IPS-20b (cell line): ENCODE results near the gene PDZD2.
"Not testable (repeated sequence)": the region's sequence is repeated elsewhere in the genome, so short reads cannot be mapped to it uniquely, and the experiment has no call there.

Experiments used
- H3K27ac ChIP-seq: one replicate; pipeline ENCODE4 v1.5.1; 2013; ENCODE audit warnings: low read length
- H3K27me3 ChIP-seq: 2 replicates; pipeline ENCODE4 v1.6.1; 2013; ENCODE audit warnings: mild to moderate bottlenecking, low read length, inconsistent platforms; ENCODE audit not compliant: insufficient read depth
- H3K36me3 ChIP-seq: 2 replicates; pipeline ENCODE4 v1.6.1; 2013; ENCODE audit warnings: low read depth, mild to moderate bottlenecking, inconsistent platforms, low read length, moderate library complexity; ENCODE audit not compliant: insufficient read depth
- H3K4me1 ChIP-seq: 2 replicates; pipeline ENCODE4 v1.6.1; 2013; ENCODE audit warnings: mild to moderate bottlenecking, control low read depth, inconsistent platforms, low read length, moderate library complexity; ENCODE audit not compliant: insufficient read depth
- H3K4me3 ChIP-seq: 2 replicates; pipeline ENCODE4 v1.5.1; 2013; ENCODE audit warnings: mild to moderate bottlenecking, low read length, inconsistent platforms
- H3K9ac ChIP-seq: 2 replicates; pipeline ENCODE4 v1.6.1; 2013; ENCODE audit warnings: low read depth, mild to moderate bottlenecking, inconsistent platforms, low read length, moderate library complexity
- H3K9me3 ChIP-seq: 2 replicates; pipeline ENCODE4 v1.6.1; 2013; ENCODE audit warnings: mild to moderate bottlenecking, low read depth, low read length, inconsistent platforms; ENCODE audit not compliant: insufficient read depth

Gene PDZD2

GRCh38 chr5:32066448-32066847, 427.5 kb downstream of the PDZD2 start:
- no peaks in the 10 kb centered on the region for H3K27me3 ChIP-seq
- no peak overlapping the region for H3K4me3 ChIP-seq
- H3K36me3 ChIP-seq, result no peaks in the 10 kb centered on the region

GRCh38 chr5:32067774-32068470, 429.0 kb downstream of the PDZD2 start:
- Histone ChIP-seq H3K36me3 (no peaks in the 10 kb centered on the region), H3K27me3 (no peaks in the 10 kb centered on the region), H3K9me3 (no peaks in the 10 kb centered on the region), H3K27ac (no peak overlapping the region), H3K4me1 (no peaks in the 10 kb centered on the region), H3K4me3 (no peak overlapping the region), H3K9ac (no peak overlapping the region)

More at GRCh38 chr5:32066448-32066847, 427.5 kb downstream of the PDZD2 start:
- no peak overlapping the region for H3K9ac ChIP-seq
- no peaks in the 10 kb centered on the region for H3K9me3 ChIP-seq
- no peaks in the 10 kb centered on the region for H3K4me1 ChIP-seq
- no peak overlapping the region for H3K27ac ChIP-seq

DNA sequence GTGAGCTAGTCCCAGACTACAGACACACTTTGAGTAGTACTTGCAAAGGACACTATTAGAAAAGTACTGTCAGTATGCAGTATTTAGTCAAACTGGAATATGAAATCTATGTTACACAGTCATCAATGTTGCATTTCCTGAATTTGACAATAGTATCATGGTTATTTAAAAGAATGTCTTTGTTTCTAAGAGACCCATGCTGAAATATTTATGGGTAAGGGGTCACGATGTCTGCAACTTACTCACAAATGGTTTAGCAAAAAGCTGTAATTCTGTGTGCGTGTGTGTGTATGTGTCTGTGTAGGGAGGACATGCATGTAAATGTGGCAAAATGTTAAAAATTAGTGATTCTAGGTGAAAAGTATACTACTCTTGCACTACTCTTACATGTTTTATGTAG, 429.6 kb downstream of the PDZD2 start:
- H3K9ac ChIP-seq, result no peak overlapping the region
- no peaks in the 10 kb centered on the region for H3K9me3 ChIP-seq
- no peaks in the 10 kb centered on the region for H3K36me3 ChIP-seq
- no peak overlapping the region for H3K27ac ChIP-seq
- H3K27me3 ChIP-seq, result no peaks in the 10 kb centered on the region
- H3K4me1 ChIP-seq, result no peaks in the 10 kb centered on the region
- no peak overlapping the region for H3K4me3 ChIP-seq

GRCh38 chr5:32069396-32069795, 430.5 kb downstream of the PDZD2 start:
- Histone ChIP-seq H3K4me3 (no peak overlapping the region), H3K9ac (no peak overlapping the region), H3K4me1 (no peaks in the 10 kb centered on the region), H3K27me3 (no peaks in the 10 kb centered on the region), H3K27ac (no peak overlapping the region), H3K36me3 (no peaks in the 10 kb centered on the region), H3K9me3 (no peaks in the 10 kb centered on the region)

DNA sequence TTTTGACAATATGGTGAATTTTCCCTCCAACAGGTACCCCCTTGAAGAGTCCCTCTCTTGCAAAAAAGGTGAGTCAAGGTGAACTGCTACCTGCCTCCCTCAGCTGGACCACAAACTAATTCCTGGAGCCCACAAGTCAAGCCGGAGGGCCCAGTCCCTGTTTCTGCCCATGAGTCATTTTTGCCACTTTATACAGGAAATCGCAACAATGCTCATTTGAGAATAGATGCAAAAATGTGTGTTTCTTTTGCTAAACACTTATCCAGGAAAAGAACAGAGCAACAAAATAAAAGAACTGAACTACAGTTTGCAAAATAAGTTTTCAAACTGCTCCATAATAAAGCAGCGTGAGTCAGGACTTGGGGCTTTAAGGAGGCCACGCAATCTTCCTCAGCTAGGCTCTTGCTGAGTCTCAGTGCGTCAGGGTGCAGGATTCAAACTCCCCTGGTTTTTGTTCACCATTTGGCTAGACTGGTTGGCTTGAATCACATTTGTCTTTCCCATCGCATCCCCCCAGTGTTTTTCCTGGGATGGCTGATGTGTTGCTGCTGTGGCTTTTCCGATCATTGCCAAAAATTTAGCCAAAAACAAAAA, 432.5 kb downstream of the PDZD2 start:
- Histone ChIP-seq H3K9me3 (no peaks in the 10 kb centered on the region), H3K27me3 (no peaks in the 10 kb centered on the region), H3K4me3 (no peak overlapping the region), H3K27ac (no peak overlapping the region), H3K36me3 (no peaks in the 10 kb centered on the region), H3K4me1 (no peaks in the 10 kb centered on the region), H3K9ac (no peak overlapping the region)

GRCh38 chr5:32072054-32072453, 433.1 kb downstream of the PDZD2 start:
- H3K9me3 ChIP-seq, result no peaks in the 10 kb centered on the region
- no peaks in the 10 kb centered on the region for H3K36me3 ChIP-seq
- no peak overlapping the region for H3K27ac ChIP-seq
- H3K4me3 ChIP-seq, result no peak overlapping the region
- no peak overlapping the region for H3K9ac ChIP-seq
- H3K4me1 ChIP-seq, result no peaks in the 10 kb centered on the region
- H3K27me3 ChIP-seq, result no peaks in the 10 kb centered on the region

- H3K27ac ChIP-seq, result no peak overlapping the region
- no peaks in the 10 kb centered on the region for H3K4me1 ChIP-seq
- no peaks in the 10 kb centered on the region for H3K27me3 ChIP-seq
- no peaks in the 10 kb centered on the region for H3K9me3 ChIP-seq
- H3K9ac ChIP-seq, result no peak overlapping the region
- H3K4me3 ChIP-seq, result no peak overlapping the region
- no peaks in the 10 kb centered on the region for H3K36me3 ChIP-seq
Measured at GRCh38 chr5:32074401-32074800, 435.5 kb downstream of the PDZD2 start.

GRCh38 chr5:32076699-32077695, 438.1 kb downstream of the PDZD2 start:
- no peaks in the 10 kb centered on the region for H3K27me3 ChIP-seq
- no peaks in the 10 kb centered on the region for H3K9me3 ChIP-seq
- H3K27ac ChIP-seq, result no peak overlapping the region
- H3K9ac ChIP-seq, result no peak overlapping the region
- H3K4me1 ChIP-seq, result no peaks in the 10 kb centered on the region
- no peaks in the 10 kb centered on the region for H3K36me3 ChIP-seq
- no peak overlapping the region for H3K4me3 ChIP-seq

DNA sequence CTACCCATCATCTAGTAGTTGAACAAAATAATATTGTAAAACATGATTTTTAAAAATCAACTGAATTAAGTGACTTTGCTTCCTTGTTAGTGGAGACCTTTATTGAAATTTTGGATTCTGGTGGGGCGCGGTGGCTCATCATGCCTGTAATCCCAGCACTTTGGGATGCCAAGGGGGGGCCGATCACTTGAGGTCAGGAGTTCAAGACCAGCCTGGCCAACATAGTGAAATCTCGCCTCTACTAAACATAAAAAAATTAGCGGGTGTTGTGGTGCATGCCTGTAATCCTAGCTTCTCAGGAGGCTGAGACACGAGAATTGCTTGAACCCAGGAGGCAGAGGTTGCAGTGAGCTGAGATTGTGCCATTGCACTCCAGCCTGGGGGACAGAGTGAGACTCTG, 439.9 kb downstream of the PDZD2 start:
- not testable (repeated sequence) for H3K9me3 ChIP-seq, H3K9ac ChIP-seq, H3K36me3 ChIP-seq, H3K27ac ChIP-seq, H3K4me3 ChIP-seq, H3K27me3 ChIP-seq, H3K4me1 ChIP-seq

GRCh38 chr5:32080565-32080964, 441.6 kb downstream of the PDZD2 start:
- H3K36me3 ChIP-seq, H3K9me3 ChIP-seq, H3K4me1 ChIP-seq, H3K4me3 ChIP-seq, H3K27ac ChIP-seq, H3K9ac ChIP-seq, H3K27me3 ChIP-seq: not testable (repeated sequence)

GRCh38 chr5:32082701-32083100, 443.8 kb downstream of the PDZD2 start:
- Histone ChIP-seq H3K4me1 (no peaks in the 10 kb centered on the region), H3K9ac (no peak overlapping the region), H3K4me3 (no peak overlapping the region), H3K9me3 (no peaks in the 10 kb centered on the region), H3K36me3 (no peaks in the 10 kb centered on the region), H3K27me3 (no peaks in the 10 kb centered on the region), H3K27ac (no peak overlapping the region)
